Vagina (tissue), 2 donors: ENCODE results near the gene EP400.

ENCODE experiments used
- CTCF ChIP-seq, 3 experiments: fragments of 450-650 bp in 2 of 3; fragments of 200-600 bp in 1 of 3; sonication (generic) in 1 of 3; IDR thresholded peaks; one replicate each; pipeline ENCODE4 v1.5.1; 2017 to 2019; ENCODE audit warnings: antibody characterized with exemption in 3 of 3, mild to moderate bottlenecking in 2 of 3, moderate library complexity in 2 of 3
- POLR2A ChIP-seq, 2 donors: fragments of 450-650 bp; IDR thresholded peaks; one replicate each; pipeline ENCODE4 v1.6.1; 2017; ENCODE audit warnings: antibody characterized with exemption in 2 of 2, mild to moderate bottlenecking in 2 of 2, moderate library complexity in 2 of 2

GRCh38 chr12:132066345-132066685 lies 116.6 kb downstream of the EP400 start:
- TF ChIP-seq CTCF (IDR thresholded peaks at IDR 0.05) (no peak), POLR2A (IDR thresholded peaks at IDR 0.05) (no peak)
